ENCODE measurements around the gene SNCA. TPM values are rescaled to one million over a fixed set of nuclear protein-coding genes. Genes with fewer than 3 reads are reported as not detected.

The SNCA gene
- total RNA-seq = under 1 TPM in 4 of 5 donors, not detected in 1; 0.25 to 0.90 (median 0.62) TPM
- total RNA-seq (2013) = 0.79 TPM
- 0 to 1.8 (median 0.19) reads per million in 29 experiments for total RNA-seq

GRCh38 chr4:89836897-89837384, at the start of gene SNCA:
TSS of gene SNCA (minus strand) at chr4:89837161. CDS start at chr4:89835667, 1,494 bp downstream.
- POLR2A ChIA-PET = no interaction called here
- no peaks in the 10 kb centered on the region for H3K9me3 ChIP-seq

GRCh38 chr4:89879215-89879614, 42.3 kb upstream of the SNCA start:
- 50% methylated on average over 1 of the region's 4 CpGs for WGBS (ENCODE audit: insufficient coverage)

More at GRCh38 chr4:89836897-89837384, at the start of gene SNCA:
- no peak within 1 kb of the TSS for H3K27ac ChIP-seq (ENCODE audit: low read length)
- peaks cover 0 to 23% of the 10 kb centered on the region in 2 experiments for H3K27me3 ChIP-seq (replicated peaks in 1 of 2; ENCODE audit: control insufficient read depth in 2 of 2, extremely low read depth in 1 of 2, insufficient read depth in 2 of 2, low read length in 1 of 2)
- 3% methylated on average over 33 of the region's 48 CpGs for WGBS (ENCODE audit: insufficient coverage)
- CTCF ChIA-PET = no interaction called here
- Mint-ChIP-seq H3K9me3 (no peaks in the 10 kb centered on the region), H3K27me3 (peaks cover 37 to 61% of the 10 kb centered on the region in 2 donors), H3K27ac (no peak within 1 kb of the TSS), H3K4me1 (peaks cover 19 to 28% (median 25%) of the 10 kb centered on the region in 3 donors), H3K36me3 (no peaks in the 10 kb centered on the region), H3K4me3 (peak within 1 kb of the TSS; percentile 64 to 84 (median 75))
- ATAC-seq (replicated peaks in 1 of 4) (peak; percentile 48 to 64 (median 60)), DNase-seq (peak in 13 of 35 experiments; percentile 3 to 22 (median 8))
- H3K4me1 ChIP-seq (ENCODE audit: control insufficient read depth in 1 of 2, extremely low read depth in 1 of 2, insufficient read depth in 2 of 2, low read length in 2 of 2) = peaks cover 19 to 23% of the 10 kb centered on the region in 2 experiments
- peak within 1 kb of the TSS; percentile 39 to 87 for H3K4me3 ChIP-seq (ENCODE audit: control insufficient read depth in 1 of 2, extremely low read depth in 1 of 2, low read length in 1 of 2)
- no peaks in the 10 kb centered on the region for H3K36me3 ChIP-seq (ENCODE audit: control insufficient read depth in 2 of 2, extremely low read depth in 1 of 2, insufficient read depth in 1 of 2, low read length in 1 of 2)

GRCh38 chr4:89878611-89879010, 41.6 kb upstream of the SNCA start:
- CTCF ChIA-PET = no interaction called here
- Mint-ChIP-seq H3K4me3 (no peak overlapping the region), H3K9me3 (no peaks in the 10 kb centered on the region), H3K27ac (no peak overlapping the region), H3K36me3 (no peaks in the 10 kb centered on the region), H3K4me1 (peaks cover 0 to 5% (median 0%) of the 10 kb centered on the region in 3 donors), H3K27me3 (peaks cover 9 to 13% of the 10 kb centered on the region in 2 donors)
- Histone ChIP-seq H3K4me1 (ENCODE audit: control insufficient read depth in 1 of 2, extremely low read depth in 1 of 2, insufficient read depth in 2 of 2, low read length in 2 of 2) (no peaks in the 10 kb centered on the region), H3K36me3 (ENCODE audit: control insufficient read depth in 2 of 2, extremely low read depth in 1 of 2, insufficient read depth in 1 of 2, low read length in 1 of 2) (no peaks in the 10 kb centered on the region), H3K4me3 (ENCODE audit: control insufficient read depth in 1 of 2, extremely low read depth in 1 of 2, low read length in 1 of 2) (no peak overlapping the region), H3K9me3 (no peaks in the 10 kb centered on the region), H3K27me3 (replicated peaks in 1 of 2; ENCODE audit: control insufficient read depth in 2 of 2, extremely low read depth in 1 of 2, insufficient read depth in 2 of 2, low read length in 1 of 2) (no peaks in the 10 kb centered on the region), H3K27ac (ENCODE audit: low read length) (no peak overlapping the region)
- no peak for ATAC-seq (replicated peaks in 1 of 4)
- POLR2A ChIA-PET = interaction anchor here in 1 of 2 donors (0.6 kb wide), 1 partner anchor 18 kb away, joined by 4 read pairs; no protein-coding TSS in a partner anchor
- DNase-seq = no peak
- WGBS (ENCODE audit: insufficient coverage) = no CpG with 5 or more reads among the region's 1 CpG

More at GRCh38 chr4:89879215-89879614, 42.3 kb upstream of the SNCA start:
- peaks cover 0 to 5% (median 0%) of the 10 kb centered on the region in 3 donors for H3K4me1 Mint-ChIP-seq
- H3K36me3 Mint-ChIP-seq = no peaks in the 10 kb centered on the region
- no peak overlapping the region for H3K4me3 Mint-ChIP-seq
- Histone ChIP-seq H3K27me3 (replicated peaks in 1 of 2; ENCODE audit: control insufficient read depth in 2 of 2, extremely low read depth in 1 of 2, insufficient read depth in 2 of 2, low read length in 1 of 2) (no peaks in the 10 kb centered on the region), H3K36me3 (ENCODE audit: control insufficient read depth in 2 of 2, extremely low read depth in 1 of 2, insufficient read depth in 1 of 2, low read length in 1 of 2) (no peaks in the 10 kb centered on the region), H3K27ac (ENCODE audit: low read length) (no peak overlapping the region), H3K4me3 (ENCODE audit: control insufficient read depth in 1 of 2, extremely low read depth in 1 of 2, low read length in 1 of 2) (no peak overlapping the region), H3K9me3 (no peaks in the 10 kb centered on the region), H3K4me1 (ENCODE audit: control insufficient read depth in 1 of 2, extremely low read depth in 1 of 2, insufficient read depth in 2 of 2, low read length in 2 of 2) (no peaks in the 10 kb centered on the region)
- ChIA-PET CTCF (no interaction called here), POLR2A (no interaction called here)
- no peak for ATAC-seq (replicated peaks in 1 of 4)
- no peaks in the 10 kb centered on the region for H3K9me3 Mint-ChIP-seq
- H3K27me3 Mint-ChIP-seq = peaks cover 9 to 13% of the 10 kb centered on the region in 2 donors
- H3K27ac Mint-ChIP-seq = no peak overlapping the region
- no peak for DNase-seq

- Histone ChIP-seq H3K36me3 (ENCODE audit: control insufficient read depth in 2 of 2, extremely low read depth in 1 of 2, insufficient read depth in 1 of 2, low read length in 1 of 2) (no peaks in the 10 kb centered on the region), H3K4me3 (ENCODE audit: control insufficient read depth in 1 of 2, extremely low read depth in 1 of 2, low read length in 1 of 2) (no peak overlapping the region), H3K27me3 (replicated peaks in 1 of 2; ENCODE audit: control insufficient read depth in 2 of 2, extremely low read depth in 1 of 2, insufficient read depth in 2 of 2, low read length in 1 of 2) (peaks cover 0 to 3% of the 10 kb centered on the region in 2 experiments), H3K9me3 (no peaks in the 10 kb centered on the region), H3K27ac (ENCODE audit: low read length) (no peak overlapping the region), H3K4me1 (ENCODE audit: control insufficient read depth in 1 of 2, extremely low read depth in 1 of 2, insufficient read depth in 2 of 2, low read length in 2 of 2) (no peaks in the 10 kb centered on the region)
- ChIA-PET POLR2A (no interaction called here), CTCF (no interaction called here)
- no peaks in the 10 kb centered on the region for H3K36me3 Mint-ChIP-seq
- no peak for DNase-seq
- H3K4me1 Mint-ChIP-seq = peaks cover 0 to 5% (median 0%) of the 10 kb centered on the region in 3 donors
- 20% methylated on average over 1 of the region's 3 CpGs for WGBS (ENCODE audit: insufficient coverage)
- H3K9me3 Mint-ChIP-seq = no peaks in the 10 kb centered on the region
- H3K27ac Mint-ChIP-seq = no peak overlapping the region
- H3K27me3 Mint-ChIP-seq = peaks cover 7 to 9% of the 10 kb centered on the region in 2 donors
- no peak overlapping the region for H3K4me3 Mint-ChIP-seq
- no peak for ATAC-seq (replicated peaks in 1 of 4)
Measured at GRCh38 chr4:89876548-89876947, 39.6 kb upstream of the SNCA start.

- H3K4me3 ChIP-seq (ENCODE audit: control insufficient read depth in 1 of 2, extremely low read depth in 1 of 2, low read length in 1 of 2) = no peak overlapping the region
- no peak overlapping the region for H3K27ac ChIP-seq (ENCODE audit: low read length)
- DNase-seq (no peak), ATAC-seq (replicated peaks in 1 of 4) (no peak)
- POLR2A ChIA-PET = no interaction called here
- no peak overlapping the region for H3K27ac Mint-ChIP-seq
- WGBS (ENCODE audit: insufficient coverage) = 100% methylated on average over 1 of the region's 1 CpG
- peaks cover 10 to 22% of the 10 kb centered on the region in 2 donors for H3K27me3 Mint-ChIP-seq
- CTCF ChIA-PET = no interaction called here
- H3K36me3 Mint-ChIP-seq = no peaks in the 10 kb centered on the region
- H3K27me3 ChIP-seq (replicated peaks in 1 of 2; ENCODE audit: control insufficient read depth in 2 of 2, extremely low read depth in 1 of 2, insufficient read depth in 2 of 2, low read length in 1 of 2) = peaks cover 0 to 3% of the 10 kb centered on the region in 2 experiments
- H3K4me3 Mint-ChIP-seq = no peak overlapping the region
- H3K36me3 ChIP-seq (ENCODE audit: control insufficient read depth in 2 of 2, extremely low read depth in 1 of 2, insufficient read depth in 1 of 2, low read length in 1 of 2) = no peaks in the 10 kb centered on the region
- no peaks in the 10 kb centered on the region for H3K9me3 ChIP-seq
- H3K4me1 ChIP-seq (ENCODE audit: control insufficient read depth in 1 of 2, extremely low read depth in 1 of 2, insufficient read depth in 2 of 2, low read length in 2 of 2) = no peaks in the 10 kb centered on the region
- peaks cover 0 to under 1% (median 0%) of the 10 kb centered on the region in 3 donors for H3K4me1 Mint-ChIP-seq
- H3K9me3 Mint-ChIP-seq = no peaks in the 10 kb centered on the region
Measured at GRCh38 chr4:89871211-89871610, 34.2 kb upstream of the SNCA start.

- Histone ChIP-seq H3K27ac (ENCODE audit: low read length) (no peak overlapping the region), H3K36me3 (ENCODE audit: control insufficient read depth in 2 of 2, extremely low read depth in 1 of 2, insufficient read depth in 1 of 2, low read length in 1 of 2) (no peaks in the 10 kb centered on the region), H3K4me1 (ENCODE audit: control insufficient read depth in 1 of 2, extremely low read depth in 1 of 2, insufficient read depth in 2 of 2, low read length in 2 of 2) (no peaks in the 10 kb centered on the region), H3K9me3 (no peaks in the 10 kb centered on the region), H3K4me3 (ENCODE audit: control insufficient read depth in 1 of 2, extremely low read depth in 1 of 2, low read length in 1 of 2) (no peak overlapping the region), H3K27me3 (replicated peaks in 1 of 2; ENCODE audit: control insufficient read depth in 2 of 2, extremely low read depth in 1 of 2, insufficient read depth in 2 of 2, low read length in 1 of 2) (peaks cover 0 to 3% of the 10 kb centered on the region in 2 experiments)
- no peaks in the 10 kb centered on the region for H3K4me1 Mint-ChIP-seq
- ChIA-PET POLR2A (no interaction called here), CTCF (interaction anchor here (0.5 to 0.7 kb wide), 2 partner anchors 25 to 375 kb away, joined by 3 read pairs; no protein-coding TSS in a partner anchor)
- H3K27me3 Mint-ChIP-seq = peaks cover 6 to 23% of the 10 kb centered on the region in 2 donors
- ATAC-seq (replicated peaks in 1 of 4) = no peak
- WGBS (ENCODE audit: insufficient coverage) = no CpG with 5 or more reads among the region's 2 CpGs
- no peak overlapping the region for H3K27ac Mint-ChIP-seq
- no peak for DNase-seq
- no peak overlapping the region for H3K4me3 Mint-ChIP-seq
- H3K9me3 Mint-ChIP-seq = no peaks in the 10 kb centered on the region
- no peaks in the 10 kb centered on the region for H3K36me3 Mint-ChIP-seq
Measured at GRCh38 chr4:89868999-89869589, 32.1 kb upstream of the SNCA start.
